DOHH2 (cell line): ENCODE results near the gene S100A3.

Experiments
- CTCF ChIP-seq: fragments of 200-600 bp; sonication (generic); IDR thresholded peaks from one replicate; pipeline ENCODE4 v1.5.1; 2014; ENCODE audit warnings: antibody characterized with exemption, mild to moderate bottlenecking, low read depth, low read length; ENCODE audit not compliant: poor library complexity, severe bottlenecking
- EZH2phosphoT487 ChIP-seq: fragments of 200-600 bp; sonication (generic); IDR thresholded peaks from 2 replicates; pipeline ENCODE4 v1.6.1; 2017; ENCODE audit warnings: borderline replicate concordance, mild to moderate bottlenecking, antibody characterized with exemption, low read length, moderate library complexity, mixed read lengths

DNA sequence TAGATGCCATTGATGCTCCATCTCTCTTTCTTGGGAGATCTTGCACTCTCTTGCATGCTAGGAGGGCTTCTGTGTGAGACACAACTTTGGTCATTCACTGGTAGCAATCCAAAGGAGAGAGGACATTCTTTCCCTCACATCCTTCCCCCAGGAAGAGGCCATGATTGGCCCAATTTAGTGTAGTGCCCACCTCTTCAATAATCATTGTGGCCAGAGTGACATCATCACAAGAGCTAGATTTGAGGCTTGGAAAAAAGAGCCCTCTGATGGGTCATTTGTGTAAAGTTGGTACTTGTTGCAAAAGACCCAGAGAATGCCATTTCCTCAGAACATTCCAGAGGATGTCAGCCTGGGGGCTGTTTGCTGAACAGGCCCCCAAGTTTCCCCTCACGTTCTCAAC is 43.5 kb downstream of the S100A3 start:
- no peak for TF ChIP-seq CTCF
- no peak for TF ChIP-seq EZH2phosphoT487
